ENCODE measurements around the gene EPB41L1. TPM values are rescaled to one million over a fixed set of nuclear protein-coding genes. Genes with fewer than 3 reads are reported as not detected.

EPB41L1 gene
- total RNA-seq, 1 experiment from 2014 or later, result 8.6 TPM

DNA sequence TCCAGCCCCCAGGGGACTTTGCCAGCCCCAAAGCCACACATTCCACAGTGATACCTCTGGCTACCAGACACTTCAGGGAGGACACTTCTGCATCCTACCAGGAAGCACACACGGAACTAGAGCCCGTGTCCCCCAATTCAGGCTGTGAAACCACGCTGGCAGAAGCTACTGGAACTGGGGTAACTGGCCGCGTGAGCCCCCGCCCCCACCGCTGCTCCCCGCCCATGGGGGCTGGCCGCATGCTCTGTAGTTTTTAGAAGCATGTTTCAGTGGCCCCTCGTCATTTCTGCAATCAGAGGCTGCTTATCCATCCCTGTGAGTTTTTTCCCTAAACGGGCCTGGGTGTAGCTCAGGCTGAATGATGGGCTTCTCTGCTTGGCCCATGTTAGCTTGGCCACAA, 53.1 kb downstream of the EPB41L1 start:
- CTCF ChIA-PET, result no interaction called here
- BruUV-seq (replicated peaks), result no TSS peak
- Histone ChIP-seq H3K4me3 (ENCODE audit: low read depth in 2 of 2, low read length in 2 of 2) (no peak overlapping the region), H3K4me1 (ENCODE audit: control insufficient read depth, insufficient read depth, low read length) (no peaks in the 10 kb centered on the region), H3K36me3 (ENCODE audit: control insufficient read depth, insufficient read depth, low read length) (no peaks in the 10 kb centered on the region), H3K9me3 (ENCODE audit: control insufficient read depth, insufficient read depth, low read depth, low read length) (no peaks in the 10 kb centered on the region), H3K27me3 (ENCODE audit: control insufficient read depth, insufficient read depth, low read length) (no peaks in the 10 kb centered on the region), H3K27ac (ENCODE audit: low read length) (no peak overlapping the region)
- intact Hi-C loops (cut with micrococcal nuclease; ENCODE audit: unreplicated experiment), result no loop called here
- no peak for ATAC-seq
- DNase-seq (ENCODE audit: low read depth, low spot score), result no peak
- no peak for TF ChIP-seq TCF7L2 (IDR thresholded peaks at IDR 0.05; ENCODE audit: low read depth, low read length)
- no peak for TF ChIP-seq SIN3A (IDR thresholded peaks at IDR 0.05; ENCODE audit: borderline replicate concordance, insufficient read depth, low read depth, low read length)
- TF ChIP-seq, protein P1, sequence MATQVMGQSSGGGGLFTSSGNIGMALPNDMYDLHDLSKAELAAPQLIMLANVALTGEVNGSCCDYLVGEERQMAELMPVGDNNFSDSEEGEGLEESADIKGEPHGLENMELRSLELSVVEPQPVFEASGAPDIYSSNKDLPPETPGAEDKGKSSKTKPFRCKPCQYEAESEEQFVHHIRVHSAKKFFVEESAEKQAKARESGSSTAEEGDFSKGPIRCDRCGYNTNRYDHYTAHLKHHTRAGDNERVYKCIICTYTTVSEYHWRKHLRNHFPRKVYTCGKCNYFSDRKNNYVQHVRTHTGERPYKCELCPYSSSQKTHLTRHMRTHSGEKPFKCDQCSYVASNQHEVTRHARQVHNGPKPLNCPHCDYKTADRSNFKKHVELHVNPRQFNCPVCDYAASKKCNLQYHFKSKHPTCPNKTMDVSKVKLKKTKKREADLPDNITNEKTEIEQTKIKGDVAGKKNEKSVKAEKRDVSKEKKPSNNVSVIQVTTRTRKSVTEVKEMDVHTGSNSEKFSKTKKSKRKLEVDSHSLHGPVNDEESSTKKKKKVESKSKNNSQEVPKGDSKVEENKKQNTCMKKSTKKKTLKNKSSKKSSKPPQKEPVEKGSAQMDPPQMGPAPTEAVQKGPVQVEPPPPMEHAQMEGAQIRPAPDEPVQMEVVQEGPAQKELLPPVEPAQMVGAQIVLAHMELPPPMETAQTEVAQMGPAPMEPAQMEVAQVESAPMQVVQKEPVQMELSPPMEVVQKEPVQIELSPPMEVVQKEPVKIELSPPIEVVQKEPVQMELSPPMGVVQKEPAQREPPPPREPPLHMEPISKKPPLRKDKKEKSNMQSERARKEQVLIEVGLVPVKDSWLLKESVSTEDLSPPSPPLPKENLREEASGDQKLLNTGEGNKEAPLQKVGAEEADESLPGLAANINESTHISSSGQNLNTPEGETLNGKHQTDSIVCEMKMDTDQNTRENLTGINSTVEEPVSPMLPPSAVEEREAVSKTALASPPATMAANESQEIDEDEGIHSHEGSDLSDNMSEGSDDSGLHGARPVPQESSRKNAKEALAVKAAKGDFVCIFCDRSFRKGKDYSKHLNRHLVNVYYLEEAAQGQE (IDR thresholded peaks at IDR 0.05; ENCODE audit: insufficient read depth in 1 of 2, low read depth in 2 of 2, low read length in 1 of 2), result no peak
- in situ Hi-C loops (cut with HindIII; ENCODE audit: low pct_unique_long_range_greater_than_20kb, low sequenced_read_pairs), result no loop called here
- POLR2A ChIA-PET, result interaction anchor here (0.7 kb wide), 1 partner anchor 58 kb away, joined by 3 read pairs; no protein-coding TSS in a partner anchor

DNA sequence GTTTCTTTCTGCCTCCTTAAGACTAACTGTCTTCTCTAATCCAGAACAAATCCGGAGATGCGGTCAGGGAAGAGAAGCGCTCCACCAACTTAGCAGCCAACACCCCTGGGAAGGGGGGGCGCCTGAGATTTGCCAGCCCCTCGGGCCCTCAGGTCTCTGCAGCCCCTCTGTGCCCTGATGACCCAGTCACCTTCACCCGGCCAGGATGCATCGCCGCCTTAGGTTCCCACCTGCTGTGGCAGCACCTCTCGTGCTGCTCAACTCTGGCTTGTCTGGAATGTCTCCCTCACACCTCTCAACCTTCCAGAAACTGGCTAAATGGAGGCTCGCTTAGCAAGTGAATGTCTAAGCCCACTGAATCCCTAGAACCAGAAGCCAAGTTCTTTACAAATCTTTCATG, 53.7 kb downstream of the EPB41L1 start:
- ATAC-seq, result no peak
- POLR2A ChIA-PET, result interaction anchor here (0.7 kb wide), 1 partner anchor 57 kb away, joined by 3 read pairs; no protein-coding TSS in a partner anchor
- TF ChIP-seq CTCF (IDR thresholded peaks at IDR 0.05) (no peak), POLR2AphosphoS5 (IDR thresholded peaks at IDR 0.05; ENCODE audit: low read depth, low read length) (no peak), SIN3A (IDR thresholded peaks at IDR 0.05; ENCODE audit: borderline replicate concordance, insufficient read depth, low read depth, low read length) (no peak), TCF7L2 (IDR thresholded peaks at IDR 0.05; ENCODE audit: low read depth, low read length) (no peak)
- TF ChIP-seq, protein P1 (IDR thresholded peaks at IDR 0.05; ENCODE audit: insufficient read depth in 1 of 2, low read depth in 2 of 2, low read length in 1 of 2), result no peak
- no peak for DNase-seq (ENCODE audit: low read depth, low spot score)
- no peaks in the 10 kb centered on the region for H3K4me1 ChIP-seq (ENCODE audit: control insufficient read depth, insufficient read depth, low read length)
- H3K27ac ChIP-seq (ENCODE audit: low read length), result no peak overlapping the region
- BruUV-seq (replicated peaks), result no TSS peak
- in situ Hi-C loops (cut with HindIII; ENCODE audit: low pct_unique_long_range_greater_than_20kb, low sequenced_read_pairs), result no loop called here
- intact Hi-C loops (cut with micrococcal nuclease; ENCODE audit: unreplicated experiment), result no loop called here
- no peaks in the 10 kb centered on the region for H3K27me3 ChIP-seq (ENCODE audit: control insufficient read depth, insufficient read depth, low read length)
- H3K9me3 ChIP-seq (ENCODE audit: control insufficient read depth, insufficient read depth, low read depth, low read length), result no peaks in the 10 kb centered on the region
- H3K36me3 ChIP-seq (ENCODE audit: control insufficient read depth, insufficient read depth, low read length), result no peaks in the 10 kb centered on the region
- CTCF ChIA-PET, result no interaction called here
- no peak overlapping the region for H3K4me3 ChIP-seq (ENCODE audit: low read depth in 2 of 2, low read length in 2 of 2)

Measured in Panc1 (cell line).